HL-60/S4 treated with phorbol 12-myristate 13-acetate at 8.2 ng/mL for 4 days and 3 days (cell line): ENCODE results near the gene PSD.

ENCODE experiments used
- in situ Hi-C: fragments of 300-500 bp; cut with MboI; formaldehyde crosslinking; loops from 2 replicates; pipeline ENCODE4 v1.15.0; 2022; ENCODE audit warnings: low sequenced_read_pairs

Gene PSD

GRCh38 chr10:102421507-102421756, 2.8 kb upstream of the PSD start:
- in situ Hi-C loops, result no loop called here

- in situ Hi-C loops, result no loop called here
Measured at GRCh38 chr10:102420714-102421506, 2.3 kb upstream of the PSD start, which contains the start of gene FBXL15. Gene FBXL15 (plus strand): TSS chr10:102420836. CDS start chr10:102421130, 294 bp downstream.

- in situ Hi-C loops, result no loop called here
Measured at GRCh38 chr10:102420181-102420713, 1.7 kb upstream of the PSD start.

GRCh38 chr10:102419269-102420180, 940 bp upstream of the PSD start:
- in situ Hi-C loops, result no loop called here

- in situ Hi-C loops, result no loop called here
Measured at GRCh38 chr10:102416695-102417094, 1.9 kb downstream of the PSD start.

- in situ Hi-C loops, result no loop called here
Measured at GRCh38 chr10:102416283-102416682, 2.3 kb downstream of the PSD start.

- in situ Hi-C loops, result no loop called here
Measured at GRCh38 chr10:102414749-102415148, 3.8 kb downstream of the PSD start.

- in situ Hi-C loops, result no loop called here
Measured at GRCh38 chr10:102413806-102414561, 4.6 kb downstream of the PSD start.

GRCh38 chr10:102413053-102413705, 5.4 kb downstream of the PSD start:
- in situ Hi-C loops, result no loop called here

- in situ Hi-C loops, result no loop called here
Measured at GRCh38 chr10:102412293-102412692, 6.3 kb downstream of the PSD start.

GRCh38 chr10:102411341-102412255, 7.0 kb downstream of the PSD start:
- in situ Hi-C loops, result no loop called here

- in situ Hi-C loops, result no loop called here
Measured at GRCh38 chr10:102410429-102411073, 8.0 kb downstream of the PSD start.

- in situ Hi-C loops, result no loop called here
Measured at GRCh38 chr10:102409604-102410428, 8.8 kb downstream of the PSD start.

- in situ Hi-C loops, result no loop called here
Measured at GRCh38 chr10:102408728-102409603, 9.6 kb downstream of the PSD start.

- in situ Hi-C loops, result no loop called here
Measured at GRCh38 chr10:102408131-102408727, 10.4 kb downstream of the PSD start.

GRCh38 chr10:102407425-102408130, 11.0 kb downstream of the PSD start:
- in situ Hi-C loops, result no loop called here
